GM15510 (cell line): ENCODE data around the gene LDLRAD3.

Experiments
- POLR2A ChIP-seq: IDR thresholded peaks from 3 replicates; pipeline ENCODE4 v1.6.1; 2011; ENCODE audit warnings: borderline replicate concordance; ENCODE audit not compliant: insufficient read length; ENCODE audit errors: extremely low read depth

The LDLRAD3 gene

DNA sequence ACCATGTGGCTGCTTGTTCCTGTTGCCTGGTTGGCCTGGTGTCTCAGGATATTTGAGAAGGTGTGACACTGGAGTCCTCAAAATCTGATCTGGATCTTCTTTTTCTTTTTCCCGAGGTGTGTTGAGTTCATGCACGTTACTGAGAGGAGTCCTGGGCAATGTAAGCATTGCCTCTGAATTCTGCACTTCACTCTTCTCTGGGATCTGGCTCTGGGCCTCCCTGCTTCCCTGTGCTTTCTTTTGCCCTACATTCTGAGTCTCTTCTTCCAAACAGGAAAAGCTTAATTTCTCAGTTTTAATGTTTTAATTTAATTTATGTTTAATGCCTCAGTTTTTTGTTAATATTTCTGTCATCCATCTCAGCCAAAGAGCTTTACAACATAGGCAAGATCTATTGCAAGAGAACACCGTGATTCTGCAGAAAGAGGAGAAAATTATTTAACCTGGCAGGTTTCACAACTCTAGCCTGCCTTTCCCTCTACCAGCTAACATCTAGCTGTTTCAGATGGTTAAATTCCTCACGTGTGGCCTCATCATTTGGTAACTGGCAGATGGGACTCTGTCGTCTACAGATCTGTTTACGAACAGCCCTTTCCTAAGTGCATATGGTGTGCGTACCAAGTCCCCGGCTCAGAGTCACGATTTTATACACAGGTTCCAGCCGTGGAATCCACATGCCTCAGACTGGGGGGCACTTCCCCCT is 24.7 kb downstream of the LDLRAD3 start:
- no peak for TF ChIP-seq POLR2A

DNA sequence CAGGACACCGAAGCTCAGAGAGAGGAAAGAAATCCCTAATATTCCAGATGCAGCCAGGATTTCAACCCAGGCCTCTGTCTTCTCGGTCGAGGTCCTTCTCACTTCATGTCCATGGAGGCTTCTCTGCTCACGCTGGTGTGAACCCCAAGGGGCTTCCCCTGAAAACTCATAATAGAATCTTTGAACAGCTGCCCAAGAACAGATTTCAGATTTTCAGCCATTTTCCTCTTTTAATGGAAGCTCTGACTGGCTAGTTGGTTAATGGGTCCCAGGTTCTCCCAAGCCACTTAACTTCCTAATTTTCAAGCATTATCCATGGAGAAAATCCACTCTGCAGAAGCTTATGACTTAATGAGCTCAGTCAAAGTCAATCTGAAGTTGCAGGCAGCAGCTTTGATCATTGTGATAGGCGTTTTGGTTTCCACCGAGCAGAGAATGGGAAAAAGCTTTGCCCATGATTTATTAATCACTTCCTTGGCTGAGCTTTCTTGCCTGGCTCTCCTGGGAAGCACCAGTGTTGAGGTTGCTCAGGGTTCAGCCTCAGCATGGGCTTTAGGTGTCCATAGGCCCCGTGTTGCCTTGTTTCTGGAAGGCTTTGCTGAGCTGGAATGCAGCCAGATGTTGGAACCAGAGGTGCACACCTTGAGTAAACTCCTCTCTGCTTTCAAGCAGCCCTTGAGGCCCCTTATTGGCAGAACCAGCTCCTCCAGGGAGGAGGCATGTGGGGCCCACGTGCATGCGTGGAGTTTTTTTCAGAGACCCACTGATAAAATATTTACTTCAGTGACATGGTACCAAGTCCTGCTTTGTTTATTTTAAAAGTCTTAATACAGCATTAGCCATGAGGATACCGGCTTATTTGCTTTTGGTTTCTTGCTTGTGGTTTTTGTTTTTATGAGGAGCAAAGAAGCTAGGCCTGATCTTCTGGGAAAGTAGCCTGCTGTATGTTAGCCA is 25.5 kb downstream of the LDLRAD3 start:
- TF ChIP-seq POLR2A, result no peak

DNA sequence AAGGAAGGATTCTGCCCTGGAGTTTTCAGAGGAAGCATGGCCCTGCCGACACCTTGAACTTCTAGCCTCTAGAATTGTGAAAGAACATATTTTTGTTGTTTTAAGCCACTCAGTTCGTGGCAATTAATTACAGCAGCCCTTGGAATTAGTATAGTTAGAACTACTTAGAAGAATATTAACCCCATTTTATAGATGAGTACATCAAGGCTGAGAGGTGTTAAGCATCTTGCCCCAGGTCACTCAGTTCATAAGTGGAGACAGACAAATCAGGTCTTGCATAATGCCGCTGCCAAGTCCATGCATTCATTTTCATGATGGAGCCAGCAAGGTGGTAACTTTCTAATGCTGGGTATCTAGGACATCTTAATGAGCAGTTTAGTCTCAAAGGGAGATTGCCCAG is 26.6 kb downstream of the LDLRAD3 start:
- no peak for TF ChIP-seq POLR2A

DNA sequence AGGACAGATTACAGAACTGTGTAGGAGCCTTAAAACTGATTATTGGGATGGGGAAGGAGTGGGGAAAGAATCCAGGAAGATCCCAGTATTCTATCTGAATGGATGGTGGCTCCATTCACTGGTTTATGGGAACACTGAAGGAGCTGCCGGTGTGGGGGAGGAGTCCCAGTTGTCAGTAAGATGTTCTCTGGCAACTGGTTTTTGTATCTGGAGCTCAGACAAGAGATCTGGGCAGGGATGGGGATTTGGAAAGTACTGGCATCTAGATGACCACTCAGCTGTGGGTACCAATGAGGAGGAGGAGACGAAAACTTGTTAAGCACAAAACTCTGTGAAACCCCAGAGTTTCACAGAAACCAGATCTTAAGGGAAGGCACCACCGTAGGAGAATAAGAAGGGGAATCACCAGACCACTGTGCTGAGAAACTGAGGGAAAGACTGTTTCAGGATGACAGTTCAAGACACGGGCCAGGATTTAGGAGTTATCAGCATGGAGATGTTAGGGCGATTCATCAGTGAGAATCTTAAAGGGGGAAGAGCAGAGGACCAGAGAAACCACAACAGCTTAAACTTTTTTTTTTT is 28.1 kb downstream of the LDLRAD3 start:
- TF ChIP-seq POLR2A, result no peak

DNA sequence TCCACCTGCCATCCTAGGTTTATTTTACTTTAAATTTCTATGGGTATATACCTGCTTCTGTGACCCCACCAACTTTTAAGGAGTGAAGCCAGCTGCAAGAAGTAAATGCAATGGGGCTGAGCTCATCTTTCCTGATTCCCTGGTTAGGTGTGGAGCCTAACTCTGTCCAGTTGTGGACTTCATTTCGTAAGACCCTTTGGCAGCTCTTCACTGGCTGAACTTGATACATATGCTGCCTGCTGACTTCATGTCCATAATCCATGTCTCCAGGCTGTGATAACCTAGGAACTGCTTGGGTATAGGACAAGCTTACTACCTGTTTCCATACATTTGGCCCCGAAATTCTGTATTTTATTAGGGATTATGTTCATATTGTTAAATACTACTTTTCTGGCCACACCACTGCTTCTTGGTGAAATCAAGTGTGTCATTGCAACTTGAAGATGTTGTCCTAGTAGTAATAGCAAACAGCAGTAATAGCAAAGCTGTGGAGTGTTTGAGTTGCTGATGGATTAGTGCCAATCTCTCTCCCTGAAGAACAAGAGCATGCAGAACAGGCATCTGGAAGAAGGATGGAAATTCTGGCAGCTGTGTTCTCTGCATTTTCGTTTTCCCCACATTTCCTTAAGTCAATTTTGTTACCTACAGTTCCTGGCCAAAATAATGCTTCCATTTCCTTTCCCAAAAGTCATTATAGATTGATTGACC is 31.2 kb downstream of the LDLRAD3 start:
- no peak for TF ChIP-seq POLR2A

DNA sequence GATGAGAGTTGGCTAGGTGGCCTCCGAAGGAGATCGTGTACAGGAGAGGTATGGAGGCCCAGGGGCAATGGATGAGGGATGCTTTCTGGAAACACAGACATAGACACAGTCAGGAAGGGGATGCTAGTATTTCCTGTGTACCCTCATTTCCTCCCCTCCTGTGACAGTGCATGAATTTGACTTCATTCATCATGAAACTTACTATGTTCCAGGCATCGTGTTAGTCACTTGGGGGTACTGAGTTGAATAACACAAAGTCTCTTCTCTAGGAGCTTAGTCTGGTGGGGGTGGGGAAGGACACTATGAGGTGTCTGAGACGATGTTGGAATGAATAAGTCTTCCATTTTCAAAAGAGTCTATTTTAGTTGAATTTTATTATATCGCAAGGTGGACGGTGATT is 32.6 kb downstream of the LDLRAD3 start:
- no peak for TF ChIP-seq POLR2A

DNA sequence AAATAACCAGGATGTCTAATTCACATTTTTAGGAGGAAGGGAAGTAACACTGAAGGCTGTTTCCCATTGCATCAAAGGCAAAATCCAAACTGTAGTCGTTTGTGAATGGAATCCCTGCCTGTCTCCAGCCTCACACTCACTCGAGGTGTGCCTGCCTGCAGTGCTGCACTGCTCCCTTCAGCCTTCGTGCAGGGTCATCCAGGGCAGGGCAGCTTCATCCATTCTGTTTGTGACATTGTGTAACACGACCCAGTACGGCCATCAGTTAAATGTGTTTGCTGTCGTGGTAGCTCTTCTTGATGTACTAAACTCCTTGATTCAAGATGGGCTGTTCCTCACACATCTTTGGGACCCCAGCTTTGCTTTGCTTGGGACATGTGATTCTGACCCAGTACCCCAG is 34.3 kb downstream of the LDLRAD3 start:
- TF ChIP-seq POLR2A, result no peak

DNA sequence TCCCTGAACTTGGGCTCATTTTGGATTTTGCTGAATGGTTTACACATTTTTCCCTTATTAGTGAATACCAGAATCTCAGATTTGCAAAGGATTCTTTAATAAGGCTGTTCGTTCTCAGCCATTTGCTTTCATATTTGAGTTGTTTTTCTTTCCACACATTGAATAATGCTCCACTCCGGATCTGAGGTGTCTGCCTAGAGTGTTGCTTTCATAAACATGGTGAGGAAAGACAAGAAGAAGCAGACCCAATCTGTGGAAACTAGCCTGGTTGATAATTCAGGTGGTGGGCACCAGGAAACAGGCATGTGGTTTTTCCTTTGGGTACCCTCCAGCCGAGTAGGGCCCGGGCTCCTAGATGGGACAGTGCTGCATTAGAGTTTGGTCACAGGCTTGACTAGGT is 35.0 kb downstream of the LDLRAD3 start:
- no peak for TF ChIP-seq POLR2A

DNA sequence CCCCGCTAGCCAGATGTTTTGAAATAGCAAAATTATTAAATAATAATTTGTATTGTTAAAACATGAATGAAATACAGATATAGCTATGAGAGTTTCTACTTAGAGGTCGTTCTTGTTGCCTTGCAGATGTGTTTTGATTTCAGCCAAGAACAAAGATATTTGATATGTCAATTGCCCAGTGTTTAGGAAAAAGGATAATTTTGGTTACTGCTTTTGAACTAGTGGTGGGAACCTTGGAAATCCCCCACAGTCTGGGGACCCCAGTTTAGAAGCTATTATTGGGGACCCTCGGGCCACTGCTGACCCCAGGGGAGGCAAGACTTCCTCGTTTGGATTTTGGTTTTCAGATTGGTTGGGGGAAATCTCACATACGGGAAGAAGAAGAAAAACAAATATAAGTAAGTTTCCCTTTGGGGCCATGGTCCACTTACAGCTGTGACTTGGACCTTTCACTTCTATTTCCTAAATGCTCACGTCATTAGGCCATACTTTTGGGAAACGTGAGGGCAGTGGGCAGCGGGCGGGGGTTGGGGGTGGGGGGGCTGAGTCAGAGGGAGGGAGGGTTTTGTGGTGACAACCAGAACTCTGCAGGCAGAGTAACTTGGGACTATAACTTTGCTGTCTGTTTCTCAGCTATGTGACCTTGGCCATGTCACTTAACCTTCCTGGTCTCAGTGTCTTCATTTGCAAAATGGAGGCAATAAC is 37.0 kb downstream of the LDLRAD3 start:
- TF ChIP-seq POLR2A, result no peak

DNA sequence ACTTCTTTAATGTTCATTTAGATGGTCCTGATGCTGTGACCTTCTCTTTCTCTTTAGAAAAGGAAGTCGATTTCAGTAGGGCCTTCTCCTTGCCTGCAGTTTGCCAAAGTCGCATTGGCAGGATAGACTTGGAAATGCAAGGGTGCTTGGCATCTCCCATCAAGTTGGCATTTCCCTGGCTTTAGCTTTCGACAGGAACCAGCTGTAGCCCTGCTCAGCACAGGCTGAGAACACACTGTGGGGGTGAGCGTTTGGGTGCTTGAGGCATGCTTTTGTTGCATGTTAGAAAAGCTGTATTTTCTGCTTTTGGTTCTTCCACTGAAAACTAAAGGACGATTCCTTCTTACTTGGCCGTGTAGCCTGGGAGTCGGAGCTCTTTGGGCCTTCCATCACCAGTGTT is 37.7 kb downstream of the LDLRAD3 start:
- no peak for TF ChIP-seq POLR2A

DNA sequence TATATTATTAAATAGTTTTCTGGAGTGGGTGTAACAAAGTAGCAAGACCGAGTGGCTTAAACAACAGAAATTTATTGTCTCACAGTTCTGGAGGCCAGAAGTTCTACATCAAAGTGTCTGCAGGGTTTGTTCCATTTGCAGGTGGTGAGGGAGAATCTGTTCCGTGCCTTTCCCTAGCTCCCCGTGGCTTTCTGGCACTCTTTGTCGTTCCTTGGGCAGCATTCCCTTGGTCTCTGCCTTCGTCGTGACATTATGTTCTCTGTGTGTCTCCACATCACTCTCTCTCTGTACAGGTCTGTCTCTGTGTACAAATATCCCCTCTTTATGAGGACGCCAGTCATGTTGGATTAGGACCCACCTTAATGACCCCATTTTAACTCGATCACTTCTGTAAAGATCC is 38.2 kb downstream of the LDLRAD3 start:
- TF ChIP-seq POLR2A, result no peak

DNA sequence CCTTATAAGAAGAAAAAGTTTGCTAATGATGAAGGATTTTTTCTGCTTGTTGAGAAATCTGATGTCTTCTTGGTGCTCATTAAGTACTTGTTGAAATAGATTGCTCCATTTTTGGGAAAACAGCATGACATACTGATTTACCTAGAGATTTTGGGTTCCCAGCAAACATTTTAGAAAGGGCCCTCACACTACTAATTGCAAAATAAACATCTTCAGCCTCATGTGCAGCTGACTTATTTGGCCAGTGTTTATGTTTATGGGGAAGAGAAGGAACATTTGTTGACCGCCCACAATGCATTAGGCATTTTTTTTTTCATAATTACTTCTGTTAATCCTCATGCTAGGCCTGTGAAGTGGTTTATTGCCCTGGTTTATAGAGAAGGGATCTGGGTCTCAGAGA is 40.1 kb downstream of the LDLRAD3 start:
- TF ChIP-seq POLR2A, result no peak

DNA sequence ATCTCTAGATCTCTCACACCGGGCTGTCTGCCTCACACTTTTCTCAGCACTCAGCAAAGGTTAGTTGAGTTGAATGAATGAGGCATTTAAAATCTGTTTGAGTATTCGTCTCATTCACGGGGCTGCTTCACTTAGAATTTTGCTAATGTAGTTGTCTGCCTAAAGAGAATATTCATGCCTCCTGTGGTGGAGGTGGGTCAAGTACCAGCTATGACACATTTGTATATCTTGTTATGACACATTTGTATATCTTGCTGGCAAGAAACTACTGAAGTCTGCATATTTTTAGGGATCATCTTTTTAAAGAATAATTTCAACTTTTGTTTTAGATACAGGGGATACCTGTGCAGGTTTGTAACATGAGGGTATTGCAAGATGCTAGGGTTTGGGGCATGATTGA is 43.1 kb downstream of the LDLRAD3 start:
- no peak for TF ChIP-seq POLR2A

DNA sequence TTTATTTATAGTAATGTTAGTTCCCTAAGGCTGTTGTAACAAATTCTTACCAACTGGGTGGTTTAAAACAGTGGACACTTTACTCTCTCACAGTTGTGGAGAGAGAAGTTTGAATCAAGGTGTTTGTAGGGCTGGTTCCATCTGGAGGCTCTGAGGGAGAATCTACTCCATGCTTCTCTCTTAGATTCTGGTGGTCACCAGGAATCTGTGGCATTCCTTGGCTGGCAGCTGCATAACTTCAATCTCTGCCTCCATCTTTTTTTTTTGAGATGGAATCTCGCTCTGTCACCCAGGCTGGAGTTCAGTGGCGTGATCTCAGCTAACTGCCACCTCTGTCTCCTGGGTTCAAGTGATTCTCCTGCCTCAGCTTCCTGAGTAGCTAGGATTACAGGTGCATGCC is 46.3 kb downstream of the LDLRAD3 start:
- no peak for TF ChIP-seq POLR2A
